GM21381 (cell line): ENCODE results near the gene STARD13.

Experiments used
- ATAC-seq: cut with Tn5 transposase; IDR thresholded peaks from one replicate; pipeline ENCODE4 v1.9.1; 2021; ENCODE audit warnings: mild to moderate bottlenecking, moderate library complexity; ENCODE audit not compliant: unreplicated experiment

The STARD13 gene

GRCh38 chr13:33310245-33311038 is 24.9 kb upstream of the STARD13 start:
- no peak for ATAC-seq

- no peak for ATAC-seq
Observed at GRCh38 chr13:33308863-33309262, 23.3 kb upstream of the STARD13 start.

GRCh38 chr13:33307843-33308242 is 22.3 kb upstream of the STARD13 start:
- no peak for ATAC-seq

- no peak for ATAC-seq
Observed at GRCh38 chr13:33303855-33304597, 18.5 kb upstream of the STARD13 start.

GRCh38 chr13:33299626-33300025 is 14.1 kb upstream of the STARD13 start:
- ATAC-seq: no peak

- ATAC-seq: no peak
Observed at GRCh38 chr13:33296793-33297425, 11.4 kb upstream of the STARD13 start.

GRCh38 chr13:33292712-33293111 is 7.2 kb upstream of the STARD13 start:
- ATAC-seq: no peak

- ATAC-seq: no peak
Observed at GRCh38 chr13:33290421-33290965, 4.9 kb upstream of the STARD13 start.

- ATAC-seq: no peak
Observed at GRCh38 chr13:33289966-33290365, 4.4 kb upstream of the STARD13 start.

- ATAC-seq: no peak
Observed at GRCh38 chr13:33287142-33287882, 1.8 kb upstream of the STARD13 start.

GRCh38 chr13:33286128-33286527 is 573 bp upstream of the STARD13 start:
- ATAC-seq: no peak

- ATAC-seq: no peak
Observed at GRCh38 chr13:33284916-33285315, 639 bp downstream of the STARD13 start.

GRCh38 chr13:33284031-33284430 is 1.5 kb downstream of the STARD13 start:
- no peak for ATAC-seq

GRCh38 chr13:33283195-33283911 is 2.2 kb downstream of the STARD13 start:
- no peak for ATAC-seq

- no peak for ATAC-seq
Observed at GRCh38 chr13:33281951-33282595, 3.5 kb downstream of the STARD13 start.

- no peak for ATAC-seq
Observed at GRCh38 chr13:33280923-33281322, 4.6 kb downstream of the STARD13 start.

GRCh38 chr13:33280279-33280905 is 5.2 kb downstream of the STARD13 start:
- no peak for ATAC-seq

GRCh38 chr13:33279414-33280278 is 5.9 kb downstream of the STARD13 start:
- ATAC-seq: no peak
